Measurements from ENCODE around the gene AKAP1.

- no peak for TF ChIP-seq CTCF (IDR thresholded peaks at IDR 0.05; ENCODE audit: poor library complexity, severe bottlenecking)
- TF ChIP-seq SMC3 (conservative IDR thresholded peaks at IDR 0.05; ENCODE audit: poor library complexity) = no peak
- TF ChIP-seq POLR2AphosphoS5 (IDR thresholded peaks at IDR 0.05) = no peak
- TF ChIP-seq EZH2 (IDR thresholded peaks at IDR 0.05; ENCODE audit: borderline replicate concordance, insufficient read depth, low read length, poor library complexity, severe bottlenecking) = no peak
- no peak for TF ChIP-seq TAF1 (IDR thresholded peaks at IDR 0.05; ENCODE audit: low read depth)
- no peak for TF ChIP-seq REST (IDR thresholded peaks at IDR 0.05; ENCODE audit: borderline replicate concordance)
- no peak for TF ChIP-seq MXI1 (conservative IDR thresholded peaks at IDR 0.05; ENCODE audit: poor library complexity, severe bottlenecking)
- TF ChIP-seq RAD21 (conservative IDR thresholded peaks at IDR 0.05) = no peak
- no peak for TF ChIP-seq EP300 (conservative IDR thresholded peaks at IDR 0.05; ENCODE audit: poor library complexity, severe bottlenecking)
These were observed 5.6 kb downstream of the AKAP1 start for GRCh38 chr17:57090560-57091185.
